A549 (cell line): ENCODE measurements around the gene COL5A1. TPM values are rescaled to one million over a fixed set of nuclear protein-coding genes. Genes with fewer than 3 reads are reported as not detected.

ENCODE experiments used
- ATAC-seq, 2 experiments: fragments of 200-7000 bp in 1 of 2; fragments of >200 bp in 1 of 2; cut with Nextera tagmentation in 1 of 2; cut with Tn5 transposase in 1 of 2; 3 replicates each; pipeline versions ENCODE4 v1.8.0 to v1.9.1; 2018 to 2020; ENCODE audit warnings: mild to moderate bottlenecking in 1 of 2, moderate library complexity in 1 of 2
- CTCF ChIA-PET: fragments of 300-600 bp; sonication (Branson Sonifier 250); formaldehyde crosslinking; extraction: SDS; loops from one replicate; lab custom pipeline; 2021; ENCODE audit warnings: antibody characterized with exemption, inconsistent platforms; lab: Yijun Ruan, JAX
- POLR2A ChIA-PET: fragments of 350-600 bp; formaldehyde crosslinking; extraction: SDS; loops from one replicate; lab custom pipeline; 2021; ENCODE audit warnings: antibody characterized with exemption, inconsistent platforms; lab: Yijun Ruan, JAX
- DNase-seq, 2 experiments: peaks; one replicate each; pipeline versions ENCODE4 v3.0.0 to v3.0.0-alpha.2; 2011 to 2016; ENCODE audit warnings: low read depth in 1 of 2, low spot score in 1 of 2
- FAIRE-seq: peaks from 2 replicates; lab custom pipeline; 2011; peaks lifted over from hg19 to GRCh38; lab: Jason Lieb, UNC
- H3K27ac ChIP-seq, 2 experiments: fragments of >200 bp; sonication (Bioruptor Twin); formaldehyde crosslinking; 3 replicates each; pipeline ENCODE4 v1.5.1; 2016 to 2017
- H3K4me1 ChIP-seq: fragments of >200 bp; sonication (Bioruptor Twin); formaldehyde crosslinking; 3 replicates; pipeline ENCODE4 v1.6.1; 2016
- H3K4me2 ChIP-seq: fragments of >200 bp; sonication (Bioruptor Twin); formaldehyde crosslinking; 3 replicates; pipeline ENCODE4 v1.6.1; 2016
- H3K4me3 ChIP-seq: fragments of >200 bp; sonication (Bioruptor Twin); formaldehyde crosslinking; 3 replicates; pipeline ENCODE4 v1.5.1; 2016
- H3K9me3 ChIP-seq: fragments of >200 bp; sonication (Bioruptor Twin); formaldehyde crosslinking; 3 replicates; pipeline ENCODE4 v1.6.1; 2016
- CBX2 ChIP-seq: fragments of 200-600 bp; sonication (generic); IDR thresholded peaks from 2 replicates; pipeline ENCODE4 v1.6.1; 2016; ENCODE audit warnings: low read depth, mild to moderate bottlenecking, borderline replicate concordance
- CHD4 ChIP-seq: fragments of 200-600 bp; sonication (generic); IDR thresholded peaks from 2 replicates; pipeline ENCODE4 v1.6.1; 2016; ENCODE audit warnings: antibody characterized with exemption, mild to moderate bottlenecking, borderline replicate concordance
- E2F6 ChIP-seq: IDR thresholded peaks from 2 replicates; pipeline ENCODE4 v1.6.1; 2012; ENCODE audit warnings: low read depth, borderline replicate concordance
- EHF ChIP-seq: fragments of 250-450 bp; sonication (Bioruptor Pico); IDR thresholded peaks from 2 replicates; pipeline ENCODE4 v1.5.0; 2020; ENCODE audit warnings: mild to moderate bottlenecking
- ELK1 ChIP-seq: fragments of 150-350 bp; IDR thresholded peaks from 2 replicates; pipeline ENCODE4 v1.6.1; 2014; ENCODE audit warnings: low read depth, mild to moderate bottlenecking, low read length
- HDAC2 ChIP-seq: fragments of 200-600 bp; sonication (generic); IDR thresholded peaks from 2 replicates; pipeline ENCODE4 v1.6.1; 2016
- JUN ChIP-seq, 2 experiments: fragments of >200 bp; sonication (Bioruptor Twin); formaldehyde crosslinking; IDR thresholded peaks; 2 replicates in 1 of 2; 3 replicates in 1 of 2; pipeline ENCODE4 v1.6.1; 2016 to 2017
- MAX ChIP-seq: IDR thresholded peaks from 2 replicates; pipeline ENCODE4 v1.6.1; 2012
- PBX3 ChIP-seq: IDR thresholded peaks from 2 replicates; pipeline ENCODE4 v1.6.1; 2012
- POLR2A ChIP-seq: IDR thresholded peaks from 2 replicates; pipeline ENCODE4 v1.6.1; 2012; ENCODE audit warnings: mild to moderate bottlenecking, low read length
- RAD21 ChIP-seq, 2 experiments: fragments of >200 bp in 1 of 2; sonication (Bioruptor Twin) in 1 of 2; formaldehyde crosslinking in 1 of 2; IDR thresholded peaks in 1 of 2; conservative IDR thresholded peaks in 1 of 2; 2 replicates in 1 of 2; 3 replicates in 1 of 2; pipeline ENCODE4 v1.6.1; 2012 to 2018; ENCODE audit warnings: inconsistent platforms in 1 of 2
- REST ChIP-seq: fragments of 200-600 bp; sonication (generic); IDR thresholded peaks from 2 replicates; pipeline ENCODE4 v1.6.1; 2016; ENCODE audit warnings: antibody characterized with exemption, mild to moderate bottlenecking, moderate library complexity
- SMC3 ChIP-seq: fragments of >200 bp; sonication (Bioruptor Twin); formaldehyde crosslinking; IDR thresholded peaks from 3 replicates; pipeline ENCODE4 v1.6.1; 2018; ENCODE audit warnings: inconsistent platforms
- SREBF2 ChIP-seq: fragments of 450-650 bp; IDR thresholded peaks from 2 replicates; pipeline ENCODE4 v1.6.1; 2014; ENCODE audit warnings: mild to moderate bottlenecking, moderate library complexity
- TFCP2L1 ChIP-seq: fragments of 250-450 bp; sonication (Bioruptor Pico); IDR thresholded peaks from 2 replicates; pipeline ENCODE4 v1.5.0; 2021; ENCODE audit warnings: mild to moderate bottlenecking
- WGBS: methylation state at CpG from one replicate; pipeline ENCODE4 v1.1.6; 2017; ENCODE audit errors: missing lambda C conversion rate; 5-methylcytosine and 5-hydroxymethylcytosine counted together
- polyA minus RNA-seq: library from RNA; depleted of rRNA, polyadenylated mRNA; stranded (reverse); fragments of >200 nt; gene quantifications from 2 replicates; pipeline ENCODE4 v1.2.3, GENCODE V29; 2011; rRNA and poly(A)+ RNA removed
- polyA plus RNA-seq, 4 experiments: library from polyadenylated mRNA; depleted of rRNA in 3 of 4; stranded (reverse); fragments of >200 nt; fragmentation: RNase III in 1 of 4; extraction: RNeasy Plus Mini Kit Qiagen cat#74134 plus additional on column Dnase treatment in 1 of 4; gene quantifications; 2 replicates in 3 of 4; 3 replicates in 1 of 4; pipeline ENCODE4 v1.2.3, GENCODE V29; 2011 to 2017

The COL5A1 gene
- polyA plus RNA-seq (2011; rRNA removed) (15.2 and 16.1 TPM in 2 replicates), polyA plus RNA-seq (2017; fragmentation: RNase III; extraction: RNeasy Plus Mini Kit Qiagen cat#74134 plus additional on column Dnase treatment) (50.7 to 72.3 TPM (median 67.5 TPM) in 3 replicates), polyA minus RNA-seq (18.7 and 27.1 TPM in 2 replicates)
- 19.4 and 22.8 TPM in 2 replicates for polyA plus RNA-seq (2012; cell fraction: cytosol; rRNA removed)
- polyA plus RNA-seq (2012; cell fraction: nucleus; rRNA removed): 109 and 117 TPM in 2 replicates

- ChIA-PET POLR2A (interaction anchor here (0.8 to 1.4 kb wide), 3 partner anchors 17 to 138 kb away, joined by 4 to 8 read pairs (median 6); no protein-coding TSS in a partner anchor), CTCF (interaction anchor here (0.8 to 5.2 kb wide), 5 partner anchors 10 to 192 kb away, joined by 3 to 52 read pairs (median 4); no protein-coding TSS in a partner anchor)
- Histone ChIP-seq H3K4me3 (peak within 1 kb of the TSS; percentile 73), H3K9me3 (no peaks in the 10 kb centered on the region), H3K27ac (peak within 1 kb of the TSS; percentile 78 to 93), H3K4me2 (peak within 1 kb of the TSS; percentile 94), H3K4me1 (peaks cover 55% of the 10 kb centered on the region)
- peak; percentile 84 for DNase-seq
- peak; percentile 74 to 90 for ATAC-seq
- no peak for FAIRE-seq
- WGBS: 8% methylated on average over 40 of the region's 72 CpGs
- TF ChIP-seq TFCP2L1 (CRISPR knock-in tag) (no peak), ELK1 (no peak), HDAC2 (no peak), POLR2A (peak; percentile 72), CBX2 (no peak), MAX (peak; percentile 35; the same call in 1 of the 2 replicates), REST (no peak), E2F6 (peak; percentile 68), JUN (IDR thresholded peaks at IDR 0.05) (peak in 1 of 2 experiments; percentile 49; a peak in 1 of 5 replicates), RAD21 (conservative IDR thresholded peaks at IDR 0.05 in 1 of 2, IDR thresholded peaks at IDR 0.05 in 1 of 2) (0 out of 5 replicates have a peak, but pooled peaks of 1 of the 2 experiments have one; percentile 10), CHD4 (no peak), SMC3 (peak; percentile 7; the same call in 1 of the 3 replicates), EHF (CRISPR knock-in tag) (no peak), PBX3 (peak; percentile 77; the same call in 1 of the 2 replicates), SREBF2 (no peak)
Measured at GRCh38 chr9:134641173-134641989, at the start of gene COL5A1. COL5A1 (plus strand) TSS chr9:134641803; CDS start chr9:134642188, 385 bp downstream.
